ENCODE results near the gene RRM2.

The RRM2 gene

GRCh38 chr2:10172033-10172871 is 49.7 kb downstream of the RRM2 start:
- no peak for DNase-seq (ENCODE audit: low read depth)

- DNase-seq (ENCODE audit: low read depth) = no peak
Measured at GRCh38 chr2:10173258-10174005, 50.9 kb downstream of the RRM2 start.

- DNase-seq (ENCODE audit: low read depth) = no peak
Measured at GRCh38 chr2:10174173-10174572, 51.6 kb downstream of the RRM2 start.

- no peak for DNase-seq (ENCODE audit: low read depth)
Measured at GRCh38 chr2:10175441-10175840, 52.9 kb downstream of the RRM2 start.

GRCh38 chr2:10178751-10179150 is 56.2 kb downstream of the RRM2 start:
- no peak for DNase-seq (ENCODE audit: low read depth)

GRCh38 chr2:10179422-10179821 is 56.9 kb downstream of the RRM2 start:
- no peak for DNase-seq (ENCODE audit: low read depth)

- DNase-seq (ENCODE audit: low read depth) = no peak
Measured at GRCh38 chr2:10180229-10180628, 57.7 kb downstream of the RRM2 start.

All from activated gamma-delta T cell treated with anti-CD3 and anti-CD28 coated beads, Interleukin-2, amount 50 U/mL, for 16 hours (primary cell).